Spleen (tissue), 7 donors: ENCODE measurements around the gene MON2.

Source experiments
- CTCF ChIP-seq, 11 experiments: fragments of 200-600 bp in 7 of 11; fragments of 450-650 bp in 4 of 11; sonication (generic) in 4 of 11; IDR thresholded peaks in 8 of 11; conservative IDR thresholded peaks in 3 of 11; 1 replicate in 7 of 11; 2 replicates in 4 of 11; pipeline versions ENCODE4 v1.4.0 to v1.8.0; 2016 to 2021; ENCODE audit warnings: antibody characterized with exemption in 11 of 11, inconsistent platforms in 4 of 11, mild to moderate bottlenecking in 1 of 11
- POLR2A ChIP-seq, 3 donors: fragments of 450-650 bp; IDR thresholded peaks; one replicate each; pipeline ENCODE4 v1.5.1; 2017; ENCODE audit warnings: antibody characterized with exemption in 3 of 3, mild to moderate bottlenecking in 1 of 3
- POLR2AphosphoS5 ChIP-seq, 3 donors: sonication (generic); formaldehyde crosslinking; IDR thresholded peaks; one replicate each; pipeline ENCODE4 v1.5.1; 2017; ENCODE audit warnings: antibody characterized with exemption in 3 of 3
- donor health status: DM: no; HTN: no; CAD: no; lungs with moderate emphysema.
- donor health status: DM: no; HTN: no; CAD: no.
- donor health status: DM: no; HTN: no; CAD: no.

- TF ChIP-seq CTCF (IDR thresholded peaks at IDR 0.05 in 8 of 11, conservative IDR thresholded peaks at IDR 0.05 in 3 of 11), result no peak
- TF ChIP-seq POLR2A (IDR thresholded peaks at IDR 0.05), result no peak
- no peak for TF ChIP-seq POLR2AphosphoS5 (IDR thresholded peaks at IDR 0.05)
These were observed 37.2 kb upstream of the MON2 start for GRCh38 chr12:62429457-62429856.
